Skeletal muscle tissue (tissue), 4 donors: Measurements from ENCODE around the gene TACR1. TPM values are rescaled to one million over a fixed set of nuclear protein-coding genes. Genes with fewer than 3 reads are reported as not detected.
"Not testable (repeated sequence)": the region's sequence is repeated elsewhere in the genome, so short reads cannot be mapped to it uniquely, and the experiment has no call there.

Experiments
- H3K27ac ChIP-seq: one replicate; pipeline ENCODE4 v1.7.0; 2013; ENCODE audit warnings: mild to moderate bottlenecking, low read depth, low read length, inconsistent platforms
- H3K27me3 ChIP-seq, 3 donors: one replicate each; pipeline ENCODE4 v1.7.0; 2013; ENCODE audit warnings: low read length in 3 of 3; ENCODE audit not compliant: control insufficient read depth in 3 of 3, insufficient read depth in 3 of 3
- H3K36me3 ChIP-seq, 3 donors: one replicate each; pipeline ENCODE4 v1.7.0; 2013; ENCODE audit warnings: low read length in 3 of 3; ENCODE audit not compliant: control insufficient read depth in 3 of 3, insufficient read depth in 3 of 3
- H3K4me1 ChIP-seq, 3 donors: one replicate each; pipeline ENCODE4 v1.7.0; 2013; ENCODE audit warnings: low read length in 3 of 3, mild to moderate bottlenecking in 3 of 3; ENCODE audit not compliant: control insufficient read depth in 3 of 3, insufficient read depth in 3 of 3
- H3K4me3 ChIP-seq, 3 donors: one replicate each; pipeline ENCODE4 v1.7.0; 2013; ENCODE audit warnings: low read length in 3 of 3
- H3K9ac ChIP-seq, 3 donors: one replicate each; pipeline ENCODE4 v1.7.0; 2013; ENCODE audit warnings: low read length in 3 of 3, mild to moderate bottlenecking in 3 of 3, moderate library complexity in 2 of 3, low read depth in 1 of 3
- H3K9me3 ChIP-seq, 3 donors: one replicate each; pipeline ENCODE4 v1.7.0; 2013; ENCODE audit warnings: low read length in 3 of 3; ENCODE audit not compliant: control insufficient read depth in 3 of 3
- total RNA-seq: library from RNA; depleted of rRNA; stranded (reverse); fragments of >200 nt; gene quantifications from one replicate; pipeline ENCODE4 v1.2.3, GENCODE V29; 2014
- donor health status: Osteomylitis.

TACR1 gene
- total RNA-seq, 1 donor from 2014 or later: under 0.01 TPM

GRCh38 chr2:75152243-75152642 is 47.1 kb downstream of the TACR1 start:
- H3K27ac ChIP-seq, H3K9ac ChIP-seq, H3K9me3 ChIP-seq, H3K4me3 ChIP-seq, H3K36me3 ChIP-seq, H3K4me1 ChIP-seq, H3K27me3 ChIP-seq: not testable (repeated sequence)

- not testable (repeated sequence) for H3K36me3 ChIP-seq, H3K9ac ChIP-seq, H3K27me3 ChIP-seq, H3K27ac ChIP-seq, H3K4me1 ChIP-seq, H3K4me3 ChIP-seq, H3K9me3 ChIP-seq
Measured at GRCh38 chr2:75147884-75148283, 51.4 kb downstream of the TACR1 start.

- Histone ChIP-seq H3K27ac (no peak overlapping the region), H3K4me1 (peaks cover 0 to 5% (median 0%) of the 10 kb centered on the region in 3 donors), H3K36me3 (no peaks in the 10 kb centered on the region), H3K27me3 (no peaks in the 10 kb centered on the region), H3K9me3 (no peaks in the 10 kb centered on the region), H3K4me3 (no peak overlapping the region), H3K9ac (no peak overlapping the region)
Measured at GRCh38 chr2:75146606-75147332, 52.6 kb downstream of the TACR1 start.

- not testable (repeated sequence) for H3K27ac ChIP-seq, H3K9ac ChIP-seq, H3K9me3 ChIP-seq, H3K36me3 ChIP-seq, H3K4me1 ChIP-seq, H3K4me3 ChIP-seq, H3K27me3 ChIP-seq
Measured at GRCh38 chr2:75146221-75146605, 53.1 kb downstream of the TACR1 start.

GRCh38 chr2:75142081-75142480 is 57.2 kb downstream of the TACR1 start:
- Histone ChIP-seq H3K4me3 (no peak overlapping the region), H3K9ac (no peak overlapping the region), H3K4me1 (peaks cover 0 to 5% (median 0%) of the 10 kb centered on the region in 3 donors), H3K27me3 (no peaks in the 10 kb centered on the region), H3K9me3 (no peaks in the 10 kb centered on the region), H3K27ac (no peak overlapping the region), H3K36me3 (no peaks in the 10 kb centered on the region)

GRCh38 chr2:75140288-75140687 is 59.0 kb downstream of the TACR1 start:
- no peaks in the 10 kb centered on the region for H3K27me3 ChIP-seq
- H3K27ac ChIP-seq: no peak overlapping the region
- H3K4me1 ChIP-seq: peaks cover 0 to 5% (median 0%) of the 10 kb centered on the region in 3 donors
- H3K4me3 ChIP-seq: no peak overlapping the region
- H3K36me3 ChIP-seq: no peaks in the 10 kb centered on the region
- no peak overlapping the region for H3K9ac ChIP-seq
- H3K9me3 ChIP-seq: no peaks in the 10 kb centered on the region

GRCh38 chr2:75139171-75139570 is 60.1 kb downstream of the TACR1 start:
- H3K9me3 ChIP-seq: no peaks in the 10 kb centered on the region
- no peak overlapping the region for H3K9ac ChIP-seq
- no peaks in the 10 kb centered on the region for H3K27me3 ChIP-seq
- H3K36me3 ChIP-seq: no peaks in the 10 kb centered on the region
- H3K4me1 ChIP-seq: peaks cover 0 to 5% (median 0%) of the 10 kb centered on the region in 3 donors
- no peak overlapping the region for H3K27ac ChIP-seq
- H3K4me3 ChIP-seq: no peak overlapping the region

- no peak overlapping the region for H3K4me3 ChIP-seq
- no peak overlapping the region for H3K27ac ChIP-seq
- no peaks in the 10 kb centered on the region for H3K27me3 ChIP-seq
- no peaks in the 10 kb centered on the region for H3K36me3 ChIP-seq
- no peaks in the 10 kb centered on the region for H3K9me3 ChIP-seq
- H3K4me1 ChIP-seq: peaks cover 0 to 5% (median 0%) of the 10 kb centered on the region in 3 donors
- no peak overlapping the region for H3K9ac ChIP-seq
Measured at GRCh38 chr2:75138528-75138927, 60.8 kb downstream of the TACR1 start.

GRCh38 chr2:75135776-75136400 is 63.4 kb downstream of the TACR1 start:
- Histone ChIP-seq H3K36me3 (no peaks in the 10 kb centered on the region), H3K27ac (no peak overlapping the region), H3K4me3 (no peak overlapping the region), H3K9ac (no peak overlapping the region), H3K27me3 (no peaks in the 10 kb centered on the region), H3K4me1 (no peaks in the 10 kb centered on the region), H3K9me3 (no peaks in the 10 kb centered on the region)

GRCh38 chr2:75134860-75135259 is 64.5 kb downstream of the TACR1 start:
- Histone ChIP-seq H3K9me3 (no peaks in the 10 kb centered on the region), H3K27me3 (no peaks in the 10 kb centered on the region), H3K27ac (no peak overlapping the region), H3K9ac (no peak overlapping the region), H3K4me3 (no peak overlapping the region), H3K36me3 (no peaks in the 10 kb centered on the region), H3K4me1 (no peaks in the 10 kb centered on the region)
